Esophagus squamous epithelium (tissue), 4 donors: Measurements from ENCODE around the gene NUDT6.

Experiments
- CTCF ChIP-seq, 6 experiments: fragments of 450-650 bp in 4 of 6; fragments of 200-600 bp in 2 of 6; sonication (generic) in 2 of 6; IDR thresholded peaks; one replicate each; pipeline ENCODE4 v1.5.1; 2016 to 2019; ENCODE audit warnings: antibody characterized with exemption in 6 of 6, mild to moderate bottlenecking in 4 of 6, moderate library complexity in 4 of 6
- POLR2A ChIP-seq, 4 donors: fragments of 450-650 bp; IDR thresholded peaks; one replicate each; pipeline ENCODE4 v1.6.1; 2017; ENCODE audit warnings: antibody characterized with exemption in 4 of 4, mild to moderate bottlenecking in 4 of 4, moderate library complexity in 3 of 4

- TF ChIP-seq POLR2A (IDR thresholded peaks at IDR 0.05) (no peak), CTCF (IDR thresholded peaks at IDR 0.05) (no peak)
Observed at GRCh38 chr4:122901247-122902010, 21.0 kb downstream of the NUDT6 start.
